Kidney epithelial cell (primary cell): ENCODE measurements around the gene CORO2B. TPM values are rescaled to one million over a fixed set of nuclear protein-coding genes. Genes with fewer than 3 reads are reported as not detected.

Experiments used
- DNase-seq: peaks from one replicate; pipeline ENCODE4 v3.0.0-alpha.2; 2010; ENCODE audit warnings: low read depth
- H3K27me3 ChIP-seq: 2 replicates; pipeline ENCODE4 v1.6.0; 2011; ENCODE audit warnings: low read length; ENCODE audit not compliant: control insufficient read depth, insufficient read depth
- H3K36me3 ChIP-seq: 2 replicates; pipeline ENCODE4 v1.5.1; 2011; ENCODE audit warnings: low read length; ENCODE audit not compliant: control insufficient read depth, insufficient read depth
- H3K4me3 ChIP-seq: 2 replicates; pipeline ENCODE4 v1.5.1; 2011; ENCODE audit warnings: low read depth, mild to moderate bottlenecking, control low read depth, low read length
- CTCF ChIP-seq: IDR thresholded peaks from 2 replicates; pipeline ENCODE4 v1.5.1; 2011; ENCODE audit warnings: mild to moderate bottlenecking, moderate library complexity, low read length, control low read depth, inconsistent platforms; ENCODE audit not compliant: insufficient read depth, poor library complexity, severe bottlenecking
- total RNA-seq: library from RNA; depleted of rRNA; stranded (reverse); fragments of >200 nt; gene quantifications from 2 replicates; pipeline ENCODE4 v1.2.3, GENCODE V29; 2015

Gene CORO2B
- total RNA-seq, 1 donor from 2014 or later = 19.8 TPM

GRCh38 chr15:68691705-68692104 lies 112.9 kb downstream of the CORO2B start:
- no peaks in the 10 kb centered on the region for H3K27me3 ChIP-seq
- no peaks in the 10 kb centered on the region for H3K36me3 ChIP-seq
- TF ChIP-seq CTCF = no peak
- no peak for DNase-seq
- no peak overlapping the region for H3K4me3 ChIP-seq

- Histone ChIP-seq H3K4me3 (no peak overlapping the region), H3K27me3 (no peaks in the 10 kb centered on the region), H3K36me3 (no peaks in the 10 kb centered on the region)
- DNase-seq = no peak
- TF ChIP-seq CTCF = no peak
These were observed 114.3 kb downstream of the CORO2B start for GRCh38 chr15:68693071-68693470.

GRCh38 chr15:68694111-68694510 lies 115.3 kb downstream of the CORO2B start:
- DNase-seq = no peak
- no peak for TF ChIP-seq CTCF

GRCh38 chr15:68695061-68695595 lies 116.3 kb downstream of the CORO2B start:
- TF ChIP-seq CTCF = no peak
- Histone ChIP-seq H3K4me3 (no peak overlapping the region), H3K27me3 (no peaks in the 10 kb centered on the region), H3K36me3 (no peaks in the 10 kb centered on the region)
- no peak for DNase-seq

More at GRCh38 chr15:68694111-68694510, 115.3 kb downstream of the CORO2B start:
- H3K4me3 ChIP-seq = no peak overlapping the region
- no peaks in the 10 kb centered on the region for H3K27me3 ChIP-seq
- no peaks in the 10 kb centered on the region for H3K36me3 ChIP-seq

GRCh38 chr15:68696414-68697363 lies 117.9 kb downstream of the CORO2B start:
- no peak for TF ChIP-seq CTCF
- no peaks in the 10 kb centered on the region for H3K27me3 ChIP-seq

More at GRCh38 chr15:68696414-68697363, 117.9 kb downstream of the CORO2B start:
- no peak for DNase-seq
- no peaks in the 10 kb centered on the region for H3K36me3 ChIP-seq
- no peak overlapping the region for H3K4me3 ChIP-seq
